DND-41 (cell line): ENCODE measurements around the gene HMGCL.
"Not testable (repeated sequence)": the region's sequence is repeated elsewhere in the genome, so short reads cannot be mapped to it uniquely, and the experiment has no call there.

Experiments
- EZH2 ChIP-seq: IDR thresholded peaks from 3 replicates; pipeline ENCODE4 v1.6.1; 2012; ENCODE audit warnings: borderline replicate concordance, low read depth, mild to moderate bottlenecking, moderate library complexity, low read length, inconsistent platforms; ENCODE audit not compliant: severe bottlenecking
- TF ChIP-seq, protein P1 (sequence below): IDR thresholded peaks from 2 replicates; pipeline ENCODE4 v1.5.1; 2012; ENCODE audit warnings: borderline replicate concordance, low read length, moderate library complexity, mild to moderate bottlenecking; ENCODE audit not compliant: poor library complexity, severe bottlenecking; ENCODE audit errors: extremely low read depth

GRCh38 chr1:23834156-23834555, 8.9 kb upstream of the HMGCL start:
- TF ChIP-seq, protein P1, sequence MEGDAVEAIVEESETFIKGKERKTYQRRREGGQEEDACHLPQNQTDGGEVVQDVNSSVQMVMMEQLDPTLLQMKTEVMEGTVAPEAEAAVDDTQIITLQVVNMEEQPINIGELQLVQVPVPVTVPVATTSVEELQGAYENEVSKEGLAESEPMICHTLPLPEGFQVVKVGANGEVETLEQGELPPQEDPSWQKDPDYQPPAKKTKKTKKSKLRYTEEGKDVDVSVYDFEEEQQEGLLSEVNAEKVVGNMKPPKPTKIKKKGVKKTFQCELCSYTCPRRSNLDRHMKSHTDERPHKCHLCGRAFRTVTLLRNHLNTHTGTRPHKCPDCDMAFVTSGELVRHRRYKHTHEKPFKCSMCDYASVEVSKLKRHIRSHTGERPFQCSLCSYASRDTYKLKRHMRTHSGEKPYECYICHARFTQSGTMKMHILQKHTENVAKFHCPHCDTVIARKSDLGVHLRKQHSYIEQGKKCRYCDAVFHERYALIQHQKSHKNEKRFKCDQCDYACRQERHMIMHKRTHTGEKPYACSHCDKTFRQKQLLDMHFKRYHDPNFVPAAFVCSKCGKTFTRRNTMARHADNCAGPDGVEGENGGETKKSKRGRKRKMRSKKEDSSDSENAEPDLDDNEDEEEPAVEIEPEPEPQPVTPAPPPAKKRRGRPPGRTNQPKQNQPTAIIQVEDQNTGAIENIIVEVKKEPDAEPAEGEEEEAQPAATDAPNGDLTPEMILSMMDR, result not testable (repeated sequence)
- TF ChIP-seq EZH2, result not testable (repeated sequence)
